ENCODE results near the gene B4GALT1. TPM values are rescaled to one million over a fixed set of nuclear protein-coding genes. Genes with fewer than 3 reads are reported as not detected.

B4GALT1 gene
- total RNA-seq, 3 donors from 2014 or later: 60.8 to 81.8 (median 66.2) TPM

DNA sequence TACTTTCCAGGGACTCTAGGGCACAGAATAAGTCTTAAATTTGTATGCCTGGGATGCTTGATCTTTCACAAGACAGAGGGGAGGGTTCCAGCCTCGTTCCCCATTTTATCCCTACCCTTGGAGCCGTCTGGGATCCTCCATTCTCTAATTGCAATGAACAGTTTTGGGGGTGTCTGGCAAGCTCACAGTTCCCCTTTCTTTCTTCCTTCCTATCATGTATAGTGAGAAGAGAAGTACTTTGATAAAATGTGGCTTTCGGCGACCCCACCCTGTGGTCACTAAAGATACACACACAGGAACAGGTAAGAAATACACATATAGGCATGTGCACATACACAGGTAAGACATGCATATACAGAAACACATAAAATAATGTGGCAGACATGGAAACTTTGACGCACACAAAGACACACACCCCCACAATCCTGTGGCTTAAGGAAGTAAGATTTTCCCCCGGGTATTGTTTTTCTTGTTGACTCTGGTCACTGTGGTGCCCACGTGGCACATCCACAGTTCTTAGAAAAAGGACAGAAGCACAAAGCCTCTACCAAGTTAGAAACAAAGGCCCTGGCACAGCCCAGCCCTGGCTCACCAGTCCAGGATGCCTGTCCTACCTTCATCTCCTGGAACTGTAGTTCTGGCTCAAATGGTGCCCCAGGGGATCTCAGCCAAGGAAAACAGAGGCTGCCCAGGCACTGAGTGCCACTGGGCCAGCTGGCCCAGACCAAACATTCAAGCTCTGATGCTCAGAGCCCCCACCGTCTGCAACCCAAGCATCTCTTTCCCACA is 84.4 kb downstream of the B4GALT1 start:
- peaks cover 0 to 6% of the 10 kb centered on the region in 2 donors for H3K4me1 ChIP-seq
- no peaks in the 10 kb centered on the region for H3K9me3 ChIP-seq
- H3K27me3 ChIP-seq: no peaks in the 10 kb centered on the region
- no peak overlapping the region for H3K4me3 ChIP-seq
- peak overlapping the region; percentile 27 to 68 for H3K27ac ChIP-seq
- H3K36me3 ChIP-seq: no peaks in the 10 kb centered on the region
- intact Hi-C loops (cut with DNase I; ENCODE audit: low total_unique reads): loop anchor here (5.0 kb wide), 1 partner anchor 85 kb away; the partner anchor contains the start of gene B4GALT1
- DNase-seq (ENCODE audit: low spot score in 2 of 2): peak in 1 of 2 donors; percentile 85
- no peak for TF ChIP-seq POLR2AphosphoS5 (IDR thresholded peaks at IDR 0.05)
- TF ChIP-seq POLR2A (IDR thresholded peaks at IDR 0.05): no peak
- TF ChIP-seq, protein P1, sequence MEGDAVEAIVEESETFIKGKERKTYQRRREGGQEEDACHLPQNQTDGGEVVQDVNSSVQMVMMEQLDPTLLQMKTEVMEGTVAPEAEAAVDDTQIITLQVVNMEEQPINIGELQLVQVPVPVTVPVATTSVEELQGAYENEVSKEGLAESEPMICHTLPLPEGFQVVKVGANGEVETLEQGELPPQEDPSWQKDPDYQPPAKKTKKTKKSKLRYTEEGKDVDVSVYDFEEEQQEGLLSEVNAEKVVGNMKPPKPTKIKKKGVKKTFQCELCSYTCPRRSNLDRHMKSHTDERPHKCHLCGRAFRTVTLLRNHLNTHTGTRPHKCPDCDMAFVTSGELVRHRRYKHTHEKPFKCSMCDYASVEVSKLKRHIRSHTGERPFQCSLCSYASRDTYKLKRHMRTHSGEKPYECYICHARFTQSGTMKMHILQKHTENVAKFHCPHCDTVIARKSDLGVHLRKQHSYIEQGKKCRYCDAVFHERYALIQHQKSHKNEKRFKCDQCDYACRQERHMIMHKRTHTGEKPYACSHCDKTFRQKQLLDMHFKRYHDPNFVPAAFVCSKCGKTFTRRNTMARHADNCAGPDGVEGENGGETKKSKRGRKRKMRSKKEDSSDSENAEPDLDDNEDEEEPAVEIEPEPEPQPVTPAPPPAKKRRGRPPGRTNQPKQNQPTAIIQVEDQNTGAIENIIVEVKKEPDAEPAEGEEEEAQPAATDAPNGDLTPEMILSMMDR (IDR thresholded peaks at IDR 0.05): no peak

GRCh38 chr9:33082128-33082527 is 85.0 kb downstream of the B4GALT1 start:
- peak overlapping the region; percentile 27 to 68 for H3K27ac ChIP-seq
- no peak overlapping the region for H3K4me3 ChIP-seq
- TF ChIP-seq, protein P1 (IDR thresholded peaks at IDR 0.05): no peak
- TF ChIP-seq POLR2A (IDR thresholded peaks at IDR 0.05) (no peak), POLR2AphosphoS5 (IDR thresholded peaks at IDR 0.05) (no peak)
- no peaks in the 10 kb centered on the region for H3K9me3 ChIP-seq
- no peaks in the 10 kb centered on the region for H3K36me3 ChIP-seq
- peak in 1 of 2 donors; percentile 45 for DNase-seq (ENCODE audit: low spot score in 2 of 2)
- intact Hi-C loops (cut with DNase I; ENCODE audit: low total_unique reads): loop anchor here (5.0 kb wide), 1 partner anchor 85 kb away; the partner anchor contains the start of gene B4GALT1
- H3K27me3 ChIP-seq: no peaks in the 10 kb centered on the region
- H3K4me1 ChIP-seq: peaks cover 0 to 6% of the 10 kb centered on the region in 2 donors

DNA sequence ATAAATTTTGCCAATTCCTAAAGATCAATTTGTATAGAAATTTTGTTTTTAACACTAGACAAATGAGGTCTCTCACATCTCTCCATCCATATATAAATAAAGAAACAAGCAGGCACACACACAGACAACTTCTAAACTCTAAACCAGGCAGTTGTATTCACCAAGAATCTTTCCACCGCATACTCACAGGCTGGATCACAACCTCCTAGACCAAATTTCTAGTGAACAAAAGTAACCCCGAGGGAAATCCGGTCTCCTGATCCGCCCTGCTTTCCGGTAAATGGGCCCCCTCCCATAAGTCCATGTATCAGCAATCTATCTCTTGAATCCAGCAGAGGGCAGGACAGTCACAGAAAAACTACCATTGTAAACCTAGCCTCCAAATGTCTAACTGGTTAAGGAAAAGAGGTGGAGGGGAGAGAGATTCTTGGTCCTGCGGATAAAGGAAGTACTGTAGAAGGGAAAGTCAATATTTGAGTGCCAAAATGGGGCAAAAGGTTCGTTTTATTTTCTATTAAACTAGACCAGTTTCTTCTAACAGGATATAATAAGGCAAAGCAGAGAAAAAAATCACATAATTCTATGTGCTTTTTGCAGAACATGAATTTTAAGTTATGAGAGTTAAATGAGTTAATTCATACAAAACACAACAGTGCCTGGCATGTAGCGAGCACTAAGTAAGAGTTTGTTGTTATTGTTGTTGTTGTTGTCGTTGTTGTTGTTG is 85.8 kb downstream of the B4GALT1 start:
- peak overlapping the region in 1 of 3 donors; percentile 10 for H3K4me3 ChIP-seq
- no peaks in the 10 kb centered on the region for H3K36me3 ChIP-seq
- H3K27me3 ChIP-seq: no peaks in the 10 kb centered on the region
- TF ChIP-seq POLR2A (IDR thresholded peaks at IDR 0.05) (no peak), POLR2AphosphoS5 (IDR thresholded peaks at IDR 0.05) (peak; percentile 36 to 56 (median 52))
- TF ChIP-seq, protein P1 (IDR thresholded peaks at IDR 0.05): peak; percentile 83 to 95 (median 86)
- peak overlapping the region; percentile 13 to 68 for H3K27ac ChIP-seq
- H3K4me1 ChIP-seq: peaks cover 0 to 6% of the 10 kb centered on the region in 2 donors
- DNase-seq (ENCODE audit: low spot score in 2 of 2): peak in 1 of 2 donors; percentile 50
- no peaks in the 10 kb centered on the region for H3K9me3 ChIP-seq
- intact Hi-C loops (cut with DNase I; ENCODE audit: low total_unique reads): loop anchor here (5.0 kb wide), 1 partner anchor 86 kb away; the partner anchor contains the start of gene B4GALT1

GRCh38 chr9:33080534-33080933 is 86.6 kb downstream of the B4GALT1 start:
- no peak for DNase-seq (ENCODE audit: low spot score in 2 of 2)
- Histone ChIP-seq H3K27me3 (no peaks in the 10 kb centered on the region), H3K36me3 (no peaks in the 10 kb centered on the region), H3K9me3 (no peaks in the 10 kb centered on the region), H3K4me1 (peaks cover 0 to 6% of the 10 kb centered on the region in 2 donors), H3K27ac (peak overlapping the region; percentile 13 to 68), H3K4me3 (no peak overlapping the region)
- TF ChIP-seq POLR2AphosphoS5 (IDR thresholded peaks at IDR 0.05) (no peak), POLR2A (IDR thresholded peaks at IDR 0.05) (no peak)
- TF ChIP-seq, protein P1 (IDR thresholded peaks at IDR 0.05): no peak
- intact Hi-C loops (cut with DNase I; ENCODE audit: low total_unique reads): loop anchor here (5.0 kb wide), 1 partner anchor 87 kb away; the partner anchor contains the start of gene B4GALT1

All from breast epithelium (tissue), 4 donors.